IMR-90 (cell line): ENCODE data around the gene S100A13. TPM values are rescaled to one million over a fixed set of nuclear protein-coding genes. Genes with fewer than 3 reads are reported as not detected.
"Not testable (repeated sequence)": the region's sequence is repeated elsewhere in the genome, so short reads cannot be mapped to it uniquely, and the experiment has no call there.

Experiments used
- ATAC-seq: fragments of 200-7000 bp; cut with Tn5 transposase; 2 replicates; pipeline ENCODE4 v1.9.1; 2020; ENCODE audit warnings: low read depth, mild to moderate bottlenecking, moderate library complexity
- BruUV-seq: library from RNA; stranded (reverse); fragments of 400-500 nt; replicated peaks from 2 replicates; lab custom pipeline; 2021; lab: Mats Ljungman, UMichigan
- CTCF ChIA-PET: fragments of 300-600 bp; formaldehyde crosslinking; extraction: SDS; loops from one replicate; lab custom pipeline; 2021; ENCODE audit warnings: antibody characterized with exemption; lab: Yijun Ruan, JAX
- POLR2A ChIA-PET: fragments of 300-600 bp; sonication (Branson Sonifier 250); formaldehyde crosslinking; loops from one replicate; lab custom pipeline; 2022; ENCODE audit warnings: antibody characterized with exemption; ENCODE audit not compliant: unreplicated experiment; lab: Charles Lee
- DNase-seq: peaks from one replicate; pipeline ENCODE4 v3.0.0; 2013
- H2AFZ ChIP-seq: replicated peaks from 2 replicates; pipeline ENCODE3; 2013; ENCODE audit warnings: low read length, mild to moderate bottlenecking; ENCODE audit not compliant: poor library complexity
- H2AK5ac ChIP-seq: 2 replicates; pipeline ENCODE4 v1.6.1; 2013; ENCODE audit warnings: low read depth, low read length, inconsistent platforms
- H2AK9ac ChIP-seq: replicated peaks from 2 replicates; pipeline ENCODE3; 2013; ENCODE audit warnings: mild to moderate bottlenecking, low read depth, low read length, moderate library complexity; ENCODE audit not compliant: poor library complexity
- H2BK120ac ChIP-seq: 2 replicates; pipeline ENCODE4 v1.6.1; 2013; ENCODE audit warnings: low read depth, low read length, inconsistent platforms
- H2BK15ac ChIP-seq: 3 replicates; pipeline ENCODE4 v1.6.1; 2013; ENCODE audit warnings: low read depth, low read length, inconsistent platforms
- H2BK20ac ChIP-seq: 2 replicates; pipeline ENCODE4 v1.6.1; 2013; ENCODE audit warnings: low read depth, mild to moderate bottlenecking, inconsistent platforms, low read length, moderate library complexity
- H2BK5ac ChIP-seq: 2 replicates; pipeline ENCODE4 v1.6.1; 2013; ENCODE audit warnings: mild to moderate bottlenecking, low read depth, low read length, inconsistent platforms; ENCODE audit not compliant: poor library complexity, severe bottlenecking
- H3K14ac ChIP-seq: replicated peaks from 2 replicates; pipeline ENCODE4 v1.6.1; 2013; ENCODE audit warnings: low read depth, low read length, inconsistent platforms
- H3K18ac ChIP-seq: 2 replicates; pipeline ENCODE4 v1.6.1; 2013; ENCODE audit warnings: low read depth, low read length, control low read depth
- H3K23ac ChIP-seq: 2 replicates; pipeline ENCODE4 v1.6.1; 2013; ENCODE audit warnings: low read depth, low read length, inconsistent platforms
- H3K27ac ChIP-seq: 2 replicates; pipeline ENCODE4 v1.5.1; 2013; ENCODE audit warnings: mild to moderate bottlenecking, control low read depth, low read length; ENCODE audit not compliant: insufficient read depth
- H3K27me3 ChIP-seq: 2 replicates; pipeline ENCODE4 v1.6.1; 2013; ENCODE audit warnings: low read length; ENCODE audit not compliant: control insufficient read depth, insufficient read depth
- H3K36me3 ChIP-seq: 2 replicates; pipeline ENCODE4 v1.6.1; 2013; ENCODE audit warnings: low read length, mixed read lengths; ENCODE audit not compliant: control insufficient read depth, insufficient read depth
- H3K4ac ChIP-seq: 2 replicates; pipeline ENCODE4 v1.6.1; 2013; ENCODE audit warnings: low read depth, low read length, inconsistent platforms
- H3K4me1 ChIP-seq: 2 replicates; pipeline ENCODE4 v1.6.1; 2013; ENCODE audit warnings: low read length, mixed read lengths; ENCODE audit not compliant: control insufficient read depth, insufficient read depth
- H3K4me2 ChIP-seq: 2 replicates; pipeline ENCODE4 v1.6.1; 2013; ENCODE audit warnings: low read depth, mild to moderate bottlenecking, control low read depth, low read length, moderate library complexity
- H3K4me3 ChIP-seq: 2 replicates; pipeline ENCODE4 v1.5.1; 2013; ENCODE audit warnings: low read depth, mild to moderate bottlenecking, control low read depth, low read length, moderate library complexity; ENCODE audit not compliant: insufficient read depth
- H3K56ac ChIP-seq: 2 replicates; pipeline ENCODE4 v1.6.1; 2013; ENCODE audit warnings: low read length, inconsistent platforms; ENCODE audit not compliant: insufficient read depth; ENCODE audit errors: extremely low read depth
- H3K79me1 ChIP-seq, 2 experiments: 2 replicates each; pipeline ENCODE4 v1.6.1; 2013; ENCODE audit warnings: low read length in 2 of 2, inconsistent platforms in 1 of 2, low read depth in 1 of 2
- H3K9ac ChIP-seq: 2 replicates; pipeline ENCODE4 v1.6.1; 2013; ENCODE audit warnings: low read depth, low read length, control low read depth
- H3K9me1 ChIP-seq: 2 replicates; pipeline ENCODE4 v1.6.1; 2013; ENCODE audit warnings: low read length, inconsistent platforms; ENCODE audit not compliant: insufficient read depth
- H3K9me3 ChIP-seq: 2 replicates; pipeline ENCODE4 v1.6.1; 2013; ENCODE audit warnings: low read length; ENCODE audit not compliant: control insufficient read depth, insufficient read depth
- H4K20me1 ChIP-seq: 2 replicates; pipeline ENCODE4 v1.6.1; 2013; ENCODE audit warnings: low read length, inconsistent platforms; ENCODE audit not compliant: insufficient read depth
- H4K5ac ChIP-seq: 2 replicates; pipeline ENCODE4 v1.6.1; 2013; ENCODE audit warnings: mild to moderate bottlenecking, low read depth, low read length, control low read depth
- H4K8ac ChIP-seq, 2 experiments: 2 replicates each; pipeline ENCODE4 v1.6.1; 2013; ENCODE audit warnings: low read depth in 2 of 2, low read length in 2 of 2, control low read depth in 1 of 2, inconsistent platforms in 1 of 2
- H4K91ac ChIP-seq: 2 replicates; pipeline ENCODE4 v1.6.1; 2013; ENCODE audit warnings: low read depth, low read length, inconsistent platforms; ENCODE audit not compliant: insufficient read depth
- WGBS, 2 experiments: methylation state at CpG; one replicate each; pipeline versions ENCODE4 v1.1.5 to v1.1.7; 2013; ENCODE audit warnings: missing lambda C conversion rate in 2 of 2; ENCODE audit not compliant: insufficient read length in 1 of 2; ENCODE audit errors: extremely low coverage in 2 of 2; 5-methylcytosine and 5-hydroxymethylcytosine counted together
- dilution Hi-C: fragments of 300-500 bp; cut with HindIII; formaldehyde crosslinking; loops from one replicate; pipeline ENCODE4 v1.14.3; 2018; ENCODE audit warnings: low sequenced_read_pairs; ENCODE audit not compliant: unreplicated experiment
- in situ Hi-C: fragments of 300-500 bp; cut with MboI; formaldehyde crosslinking; loops from 3 replicates; pipeline ENCODE4 v1.14.3; 2019; ENCODE audit warnings: low sequenced_read_pairs, inconsistent platforms, mixed read lengths
- intact Hi-C: fragments of 100-400 bp; cut with micrococcal nuclease; formaldehyde crosslinking; loops from 2 replicates; pipeline ENCODE4 v1.10.0; 2022
- polyA plus RNA-seq, 3 experiments: library from polyadenylated mRNA; depleted of rRNA; stranded (reverse); fragments of >200 nt; gene quantifications; 2 replicates each; pipeline ENCODE4 v1.2.3, GENCODE V29; 2012; ENCODE audit warnings: low replicate concordance in 1 of 3
- total RNA-seq: library from RNA; depleted of rRNA; stranded (reverse); fragments of >200 nt; gene quantifications from 2 replicates; pipeline ENCODE4 v1.2.3, GENCODE V29; 2012

Gene S100A13
- total and polyA plus RNA-seq, 2 of the 4 experiments (the other 2 are of a cell fraction), result 122 to 468 TPM

GRCh38 chr1:153588033-153588432 lies 39.3 kb downstream of the S100A13 start:
- H3K4me3 ChIP-seq, H3K9ac ChIP-seq, H3K18ac ChIP-seq, H3K27ac ChIP-seq, H4K8ac ChIP-seq, H2BK120ac ChIP-seq, DNase-seq, in situ Hi-C loops, H3K4me1 ChIP-seq, CTCF ChIA-PET, H3K9me1 ChIP-seq, BruUV-seq, H3K79me1 ChIP-seq, H3K23ac ChIP-seq, H2BK15ac ChIP-seq, H3K27me3 ChIP-seq, H4K91ac ChIP-seq, H3K4ac ChIP-seq, intact Hi-C loops, H4K5ac ChIP-seq, H3K9me3 ChIP-seq, H2BK20ac ChIP-seq, dilution Hi-C loops, H3K4me2 ChIP-seq, H2AK9ac ChIP-seq, H3K14ac ChIP-seq, H4K20me1 ChIP-seq, H3K36me3 ChIP-seq, H2AK5ac ChIP-seq, H2AFZ ChIP-seq, H2BK5ac ChIP-seq, H3K56ac ChIP-seq: not testable (repeated sequence)
- POLR2A ChIA-PET, result interaction anchor here (0.6 kb wide), 1 partner anchor 46 kb away, joined by 3 read pairs; no protein-coding TSS in a partner anchor
- 0 out of 2 replicates have a peak, but pooled peaks have one; percentile 14 for ATAC-seq
- WGBS, 2 experiments, result 91% methylated on average over 6 of the region's 10 CpGs; no CpG with 5 or more reads in 1 of the 2 experiments
